Adrenal gland (tissue), 5 donors: ENCODE measurements around the gene MEIOC.

Experiments
- CTCF ChIP-seq, 6 experiments: fragments of 450-650 bp in 4 of 6; fragments of 200-600 bp in 2 of 6; sonication (generic) in 1 of 6; IDR thresholded peaks; 1 replicate in 5 of 6; 2 replicates in 1 of 6; pipeline versions ENCODE4 v1.5.1 to v1.8.0; 2016 to 2021; ENCODE audit warnings: antibody characterized with exemption in 6 of 6, mild to moderate bottlenecking in 2 of 6, moderate library complexity in 1 of 6
- POLR2A ChIP-seq, 2 donors: fragments of 450-650 bp; IDR thresholded peaks; one replicate each; pipeline ENCODE4 v1.6.1; 2017; ENCODE audit warnings: antibody characterized with exemption in 2 of 2, mild to moderate bottlenecking in 2 of 2, moderate library complexity in 1 of 2
- donor health status: DM: no; HTN: no; CAD: no.

- TF ChIP-seq POLR2A (IDR thresholded peaks at IDR 0.05) (no peak), CTCF (IDR thresholded peaks at IDR 0.05) (peak; percentile 22 to 82 (median 69))
These were observed 19.7 kb upstream of the MEIOC start for GRCh38 chr17:44636562-44636961.
